Lung microvascular endothelial cell (primary cell): ENCODE measurements around the gene LAPTM5. TPM values are rescaled to one million over a fixed set of nuclear protein-coding genes. Genes with fewer than 3 reads are reported as not detected.

Experiments
- DNase-seq, 2 donors: peaks; one replicate each; pipeline versions ENCODE4 v3.0.0 to v3.0.0-alpha.2; 2010; ENCODE audit warnings: low read depth in 2 of 2
- total RNA-seq: library from RNA; depleted of rRNA; stranded (reverse); fragments of >200 nt; gene quantifications from 2 replicates; pipeline ENCODE4 v1.2.1, GENCODE V29; 2014

LAPTM5 gene
- total RNA-seq, 1 donor from 2014 or later, result 66.7 TPM

DNA sequence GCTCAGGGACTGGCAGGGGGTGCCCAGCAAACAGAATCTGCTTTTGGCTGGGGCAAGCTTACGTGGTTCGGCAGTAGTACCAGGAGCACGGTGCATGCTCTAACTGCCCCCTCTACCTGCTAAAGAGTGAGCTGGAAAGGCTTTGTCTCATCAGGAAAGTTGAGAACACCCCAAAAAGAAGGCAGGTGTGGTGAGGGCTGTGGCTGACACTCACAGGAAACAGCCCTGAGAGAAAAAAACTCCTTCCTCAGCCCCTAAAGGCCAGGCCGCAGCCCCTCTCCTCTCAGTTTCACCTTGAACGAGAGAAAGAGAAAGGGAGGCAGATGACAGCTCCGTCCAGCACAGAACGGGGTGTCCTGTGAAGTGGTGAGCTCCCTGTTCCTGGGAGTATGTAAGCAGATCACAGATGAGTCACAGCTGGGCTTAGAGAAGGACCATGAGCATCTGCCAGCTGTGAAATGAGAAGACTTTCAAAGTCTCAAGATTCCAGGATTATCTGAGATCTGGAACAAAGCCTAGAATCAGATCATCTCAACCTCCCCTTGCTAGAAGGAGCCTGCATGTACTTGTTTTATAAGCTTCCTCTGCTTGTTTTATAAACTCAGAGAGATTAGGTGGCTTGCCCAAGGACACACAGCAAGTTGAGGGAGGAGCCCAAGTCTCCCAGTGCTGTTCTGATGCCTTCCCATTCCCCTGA lies 13.4 kb downstream of the LAPTM5 start:
- DNase-seq, result no peak

GRCh38 chr1:30743584-30744059 lies 14.0 kb downstream of the LAPTM5 start:
- peak; percentile 78 to 89 for DNase-seq

DNA sequence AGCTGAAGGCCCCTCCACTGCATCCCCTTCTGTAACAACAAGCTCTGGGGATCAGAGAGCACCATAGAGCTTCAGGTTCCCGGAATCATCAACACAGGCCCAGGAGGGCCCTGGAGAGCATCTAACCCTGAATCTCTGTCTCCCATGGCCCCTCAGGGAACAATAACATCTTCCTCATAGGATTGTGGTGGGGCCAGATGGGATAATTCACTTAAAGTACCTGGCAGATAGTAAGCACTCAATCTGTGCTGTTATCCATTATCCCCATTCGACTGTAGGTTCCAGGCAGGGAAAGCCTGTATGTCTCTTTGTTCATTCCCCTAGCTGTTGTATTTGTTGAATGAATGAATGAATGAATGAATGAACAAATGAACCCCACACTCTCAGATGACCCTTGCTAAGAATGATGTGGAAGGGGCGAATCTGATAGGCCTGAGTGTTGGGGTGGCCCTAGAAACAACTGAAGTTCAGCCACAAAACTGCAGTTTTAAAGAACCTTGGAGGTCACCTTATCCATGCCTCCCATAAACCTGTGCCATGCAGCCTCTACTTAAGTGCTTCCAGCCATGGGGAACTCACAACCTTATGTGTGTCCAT lies 14.5 kb downstream of the LAPTM5 start:
- DNase-seq, result no peak

- DNase-seq, result no peak
These were observed 15.1 kb downstream of the LAPTM5 start for GRCh38 chr1:30742300-30742962.

DNA sequence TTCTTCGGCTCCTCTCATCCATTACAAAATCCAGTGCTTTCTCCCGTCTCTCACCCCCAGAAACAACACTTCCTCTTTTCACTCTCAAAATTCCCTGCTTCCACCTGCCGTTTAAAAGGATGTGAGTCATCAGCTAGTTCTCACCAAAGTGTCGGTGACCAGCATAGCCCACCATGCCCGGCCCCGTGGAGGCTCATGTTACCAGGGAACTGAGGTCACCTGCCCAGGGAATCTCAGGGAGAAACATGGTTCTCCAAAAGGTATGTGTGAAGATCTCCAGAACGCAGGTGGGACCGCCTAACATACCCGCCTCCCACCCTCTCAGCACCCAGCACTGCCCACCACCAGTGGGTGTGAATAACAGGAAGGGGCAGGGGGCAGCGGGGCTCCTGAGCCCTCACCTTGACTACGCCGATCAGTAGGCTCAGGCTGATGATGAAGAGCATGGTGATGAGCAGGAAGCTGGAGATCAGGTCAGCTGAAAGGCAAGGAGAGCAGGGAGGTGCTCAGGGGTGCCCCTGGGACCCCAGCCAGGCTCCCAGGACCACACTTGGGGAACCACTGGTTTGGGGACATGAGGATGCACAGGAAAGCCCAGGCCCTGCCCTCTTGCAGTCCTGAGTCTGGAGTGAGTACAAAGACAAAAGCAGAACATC lies 16.2 kb downstream of the LAPTM5 start:
- DNase-seq, result peak; percentile 33 to 67

DNA sequence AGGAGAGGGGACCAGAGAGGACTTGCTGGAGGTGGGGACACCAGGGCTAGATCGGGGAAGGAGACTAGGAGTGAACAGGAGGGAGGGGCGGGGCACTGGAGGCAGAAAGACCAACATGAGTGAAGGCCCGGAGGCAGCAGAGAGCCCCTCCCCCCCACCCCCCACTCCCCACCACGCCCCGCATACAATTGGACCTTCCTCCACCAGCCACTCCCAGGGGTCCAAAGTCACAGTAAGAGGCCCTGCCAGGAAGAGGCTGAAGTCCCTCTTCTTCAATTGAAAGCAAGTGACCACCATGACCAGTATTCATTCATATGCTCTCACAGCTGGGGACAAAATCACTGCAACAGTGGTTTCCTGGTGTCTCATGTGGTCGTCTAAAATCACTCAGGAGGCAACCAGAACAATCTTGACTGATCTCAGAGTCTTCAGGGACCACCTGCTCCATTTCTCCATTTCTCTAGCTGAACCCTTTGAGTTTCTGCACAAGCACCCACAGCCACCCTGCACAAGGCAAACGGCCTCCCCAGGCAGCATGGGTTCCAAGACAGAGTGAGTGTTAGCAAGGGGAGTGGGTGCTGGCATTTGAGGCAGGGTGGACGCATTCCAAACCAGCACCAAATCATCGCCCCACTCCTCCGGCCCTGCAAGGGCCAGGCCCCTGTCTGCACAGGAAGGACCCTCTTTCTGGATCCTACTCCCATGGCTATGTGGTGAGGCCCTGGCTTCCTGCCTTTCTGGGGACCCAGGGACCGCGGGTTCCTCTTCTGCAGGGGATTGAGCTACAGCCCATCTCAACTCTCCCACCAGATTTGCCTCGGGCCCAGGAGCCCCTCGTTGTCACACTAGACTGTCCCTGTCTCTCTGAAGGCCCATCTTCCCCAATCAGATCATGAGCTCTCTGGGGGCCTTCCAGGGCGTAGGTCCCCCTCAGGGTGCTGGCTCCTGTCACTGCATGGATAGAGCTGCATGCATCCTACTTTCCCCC lies 17.0 kb downstream of the LAPTM5 start:
- no peak for DNase-seq

DNA sequence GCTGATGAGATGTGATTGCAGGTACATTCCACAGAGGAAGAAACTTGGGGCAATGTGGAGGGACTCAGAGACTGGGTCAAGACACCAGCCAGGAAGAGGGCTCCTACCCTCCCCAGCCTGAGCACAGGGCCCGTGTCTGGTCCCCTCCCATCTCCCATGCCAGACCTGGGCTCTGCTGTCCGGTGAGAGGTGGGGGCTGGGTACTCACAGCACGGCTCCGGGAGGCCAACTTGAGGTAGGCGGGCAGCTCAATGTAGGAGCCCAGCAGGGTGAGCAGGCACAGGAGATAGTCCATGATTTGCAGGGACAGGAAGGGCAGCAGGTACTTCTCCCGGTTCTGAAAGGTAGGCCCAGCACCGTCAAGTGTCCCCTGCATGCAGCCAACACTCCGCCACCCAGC lies 18.0 kb downstream of the LAPTM5 start:
- DNase-seq, result no peak

DNA sequence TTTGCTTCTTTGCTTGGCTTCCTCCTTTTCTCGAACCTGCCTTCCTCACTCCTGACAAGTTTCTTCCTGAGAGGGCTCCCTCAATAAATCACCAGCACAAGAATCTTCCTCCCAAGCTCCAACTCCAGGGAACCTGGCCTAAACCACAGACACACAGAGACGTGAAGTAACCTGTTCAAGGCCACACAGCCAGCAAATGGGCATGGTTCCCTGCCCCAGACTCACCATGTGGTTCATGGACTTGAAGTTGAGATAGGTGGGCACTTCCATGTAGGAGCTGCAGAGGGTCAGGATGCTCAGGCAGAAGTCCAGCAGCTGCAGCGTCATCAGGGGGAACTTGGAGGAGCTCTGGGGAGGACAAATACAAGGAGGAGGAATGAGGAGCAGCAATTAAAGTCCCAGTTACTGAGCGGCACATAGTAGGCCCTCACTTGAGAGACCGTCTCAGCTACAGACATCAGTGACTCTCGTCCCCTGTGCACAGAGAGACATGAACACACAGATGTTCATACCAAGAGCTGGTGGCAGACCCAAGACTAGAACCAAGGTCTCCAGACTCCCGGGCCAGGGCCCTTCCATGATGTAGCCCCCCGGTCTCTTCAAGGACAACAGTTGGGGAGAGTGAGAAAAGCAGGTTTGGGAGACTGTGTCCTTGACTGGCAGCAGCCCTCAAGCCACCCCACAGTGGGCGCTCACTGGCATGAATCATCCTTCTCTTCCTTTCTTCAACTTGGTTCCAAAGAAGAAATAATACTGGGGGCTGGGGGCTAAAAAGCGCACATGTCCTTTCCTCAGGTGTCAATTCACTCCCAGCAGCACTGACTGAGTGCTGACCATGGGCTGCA lies 18.6 kb downstream of the LAPTM5 start:
- DNase-seq, result no peak

- no peak for DNase-seq
These were observed 19.4 kb downstream of the LAPTM5 start for GRCh38 chr1:30738040-30738714.

DNA sequence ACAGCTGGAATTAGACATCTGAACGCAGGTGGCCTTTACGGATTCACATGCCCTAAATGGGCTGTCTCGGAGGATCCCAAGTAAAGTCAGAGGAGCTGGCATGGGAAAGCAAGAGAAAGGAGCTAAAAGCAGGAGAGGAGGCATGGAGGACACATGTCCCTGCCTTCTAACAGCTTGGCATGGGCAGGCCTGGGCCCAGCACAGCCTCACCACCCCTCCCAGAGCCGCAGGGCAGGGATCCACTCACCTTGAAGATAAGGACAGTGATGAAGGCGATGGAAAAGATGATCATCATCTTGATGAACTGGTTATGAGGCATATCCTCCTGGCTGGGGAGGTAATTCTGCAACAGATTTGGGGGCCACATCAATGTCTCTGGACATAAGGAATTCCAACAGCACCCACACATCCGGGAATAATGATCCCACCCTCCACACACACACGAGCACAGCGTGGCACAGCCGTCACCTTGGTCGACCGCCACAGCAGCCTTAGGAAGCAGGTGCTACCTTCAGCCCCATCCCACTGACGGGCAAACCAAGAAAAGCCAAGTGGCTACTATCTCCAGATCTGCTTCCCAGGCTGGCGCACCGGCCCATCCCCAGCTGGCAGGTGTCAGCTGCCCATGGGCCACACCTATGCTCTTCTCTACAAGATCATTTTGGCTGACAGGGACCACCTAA lies 20.1 kb downstream of the LAPTM5 start:
- no peak for DNase-seq

DNA sequence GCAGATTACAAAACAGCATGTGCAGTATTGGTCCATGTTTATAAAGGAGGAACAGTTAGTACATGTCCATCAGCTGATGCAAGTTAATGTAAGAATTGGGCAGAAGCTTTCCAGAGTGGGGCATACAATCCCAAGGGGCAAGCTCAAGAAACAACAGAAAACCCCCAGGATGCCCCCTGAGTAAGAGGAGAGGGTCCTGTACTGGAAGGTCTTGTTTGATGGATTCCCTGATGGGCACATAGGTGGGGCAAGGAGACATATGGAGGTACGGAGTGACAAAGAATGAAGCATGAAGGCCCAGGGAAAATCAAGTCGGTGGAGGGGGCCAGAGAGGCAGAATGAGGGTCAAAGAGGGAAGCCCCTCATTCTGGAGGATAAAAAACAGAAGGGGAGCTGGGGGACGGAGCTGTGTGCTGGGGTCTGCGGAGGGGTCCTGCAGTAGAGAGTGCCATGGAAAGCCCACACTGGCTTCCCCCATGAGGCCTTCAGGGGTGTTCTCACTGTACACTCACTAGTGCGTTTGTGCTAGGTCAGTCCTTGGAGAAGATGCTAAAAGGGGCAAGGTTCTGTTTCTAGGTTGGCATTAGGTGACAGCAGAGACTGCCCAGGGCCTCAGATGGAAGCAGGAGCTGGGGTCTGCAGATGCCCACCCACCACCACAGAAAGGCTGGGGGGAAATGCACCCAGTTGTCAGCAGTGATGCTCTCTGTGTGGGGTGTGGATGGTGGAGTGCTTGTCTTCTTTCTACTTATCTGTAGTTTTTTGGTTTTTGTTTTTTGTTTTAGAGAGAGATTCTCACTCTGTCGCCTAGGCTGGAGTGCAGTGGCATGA lies 21.7 kb downstream of the LAPTM5 start:
- DNase-seq, result no peak

- DNase-seq, result no peak
These were observed 22.4 kb downstream of the LAPTM5 start for GRCh38 chr1:30735124-30735523.

- DNase-seq, result no peak
These were observed 23.0 kb downstream of the LAPTM5 start for GRCh38 chr1:30734580-30734979.

DNA sequence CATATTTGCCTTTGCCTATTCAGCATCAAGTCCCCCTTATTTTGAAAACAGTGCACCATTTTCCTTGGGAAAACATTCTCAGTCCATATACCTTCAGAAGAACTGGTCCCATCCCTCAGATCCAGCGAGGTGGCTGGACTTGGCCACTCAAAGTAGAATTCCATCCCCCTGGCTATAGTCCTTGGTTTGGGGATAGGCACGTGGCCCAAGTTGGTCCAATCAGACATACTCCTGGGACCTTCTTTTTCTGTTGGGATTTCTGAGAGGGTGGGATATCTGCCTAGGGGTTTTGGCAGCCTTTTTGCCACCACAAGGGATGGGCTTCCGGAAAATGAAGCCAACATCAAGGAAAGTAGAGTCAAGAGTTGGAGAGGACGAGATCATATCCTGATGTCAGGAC lies 23.5 kb downstream of the LAPTM5 start:
- DNase-seq, result no peak

DNA sequence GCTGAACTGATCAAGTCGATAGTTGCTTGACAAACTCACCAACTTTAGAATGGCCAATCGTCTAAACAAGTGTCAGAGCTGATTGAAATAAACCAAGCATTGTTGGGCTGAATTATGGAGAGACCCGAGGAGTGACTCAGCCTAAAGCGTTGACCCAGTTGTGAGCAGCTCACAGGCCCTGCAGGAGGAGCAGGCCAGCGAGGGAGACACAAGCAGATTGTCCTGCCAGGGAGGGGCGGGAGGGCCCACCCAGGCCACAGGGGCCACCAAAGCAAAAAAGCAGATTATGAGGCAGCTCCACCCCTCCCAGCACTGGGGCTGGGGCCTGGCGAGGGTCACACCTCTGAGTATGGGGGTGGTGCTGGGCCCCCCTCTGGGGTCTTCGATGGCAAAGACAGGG lies 24.1 kb downstream of the LAPTM5 start:
- DNase-seq, result no peak

GRCh38 chr1:30732277-30732996 lies 25.1 kb downstream of the LAPTM5 start:
- no peak for DNase-seq

DNA sequence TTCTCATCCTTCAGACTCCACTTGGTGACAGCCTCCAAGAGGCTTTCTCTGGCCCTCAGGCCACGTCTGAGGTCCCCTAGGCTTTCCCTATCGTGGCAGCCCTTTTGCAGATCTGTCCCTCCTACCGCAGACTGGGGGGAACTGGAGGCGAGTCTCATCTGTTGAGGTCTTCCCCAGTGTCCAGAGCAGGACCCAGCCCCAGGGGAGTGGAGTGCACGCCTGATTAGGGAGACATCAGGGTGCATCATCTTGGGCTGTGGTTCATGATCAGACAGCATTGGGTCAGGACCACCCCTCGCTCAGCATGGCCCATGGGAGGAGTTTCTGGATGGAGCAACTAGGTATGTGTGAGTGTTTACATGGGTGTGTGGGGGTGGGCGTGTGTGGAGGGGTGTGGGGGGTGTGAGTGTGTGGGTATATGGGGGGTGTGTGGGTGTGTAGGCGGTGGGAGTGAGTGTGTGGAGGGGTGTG lies 25.7 kb downstream of the LAPTM5 start:
- no peak for DNase-seq
